GM18873 (cell line): ENCODE measurements around the gene PCDH9.
"Not testable (repeated sequence)": the region's sequence is repeated elsewhere in the genome, so short reads cannot be mapped to it uniquely, and the experiment has no call there.

Source experiments
- ATAC-seq: cut with Tn5 transposase; IDR thresholded peaks from one replicate; pipeline ENCODE4 v1.9.1; 2021; ENCODE audit warnings: mild to moderate bottlenecking, moderate library complexity, moderate number of reproducible peaks; ENCODE audit not compliant: unreplicated experiment, low FRiP score

PCDH9 gene

DNA sequence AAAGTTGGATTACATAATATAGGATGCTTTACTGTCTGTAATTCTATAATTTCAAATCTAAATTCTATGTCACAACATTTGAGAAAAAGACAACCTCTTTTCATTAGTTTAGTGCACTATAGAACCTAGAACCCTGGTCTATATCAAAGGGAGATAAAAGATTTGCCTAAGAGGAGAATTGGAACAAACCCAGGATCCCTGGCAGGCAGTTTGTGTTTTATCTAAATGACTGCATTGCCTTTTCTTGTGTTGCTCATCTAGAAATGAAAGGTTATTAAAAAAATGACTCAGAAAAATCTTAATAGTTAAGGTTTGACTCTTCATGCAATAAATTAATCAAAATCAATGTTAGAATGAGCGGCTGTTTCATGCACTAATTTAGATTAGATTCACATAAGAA, 96.7 kb downstream of the PCDH9 start:
- ATAC-seq, result no peak

DNA sequence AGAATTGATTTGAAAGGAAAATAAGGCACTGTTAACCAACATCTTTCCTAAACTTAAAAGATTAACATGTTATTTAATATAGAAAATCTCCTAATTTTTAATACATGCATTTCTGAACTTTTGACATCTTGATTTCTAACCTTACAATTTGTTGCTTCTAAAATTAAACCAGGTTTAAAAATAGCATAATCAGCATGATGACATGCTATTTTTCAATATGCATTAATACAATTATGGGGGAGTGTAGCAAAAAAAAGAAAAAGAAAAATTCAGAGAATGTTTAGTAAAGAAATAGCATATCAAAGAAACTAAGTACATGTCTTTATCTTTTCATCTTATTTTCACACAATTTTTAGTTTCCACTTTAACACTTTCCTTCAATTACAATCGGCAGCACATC, 98.7 kb downstream of the PCDH9 start:
- no peak for ATAC-seq

DNA sequence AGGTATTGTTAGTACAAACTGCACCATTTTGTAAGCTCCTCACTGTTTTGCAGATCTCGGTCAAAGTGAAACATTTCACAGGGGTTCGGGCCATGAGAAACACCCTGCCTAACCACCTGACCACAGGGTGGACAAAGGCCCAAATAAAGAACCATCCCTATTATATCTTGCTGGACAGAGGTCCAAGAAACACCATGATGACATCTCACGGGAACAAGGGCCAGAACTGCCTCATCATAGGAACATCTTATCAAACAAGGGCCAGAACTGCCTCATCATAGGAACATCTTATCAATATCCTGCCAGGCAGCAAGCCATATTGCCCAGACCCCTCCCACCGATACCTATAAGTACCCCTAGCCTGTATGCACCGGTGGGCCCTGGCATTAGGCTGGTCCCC, 99.7 kb downstream of the PCDH9 start:
- no peak for ATAC-seq

DNA sequence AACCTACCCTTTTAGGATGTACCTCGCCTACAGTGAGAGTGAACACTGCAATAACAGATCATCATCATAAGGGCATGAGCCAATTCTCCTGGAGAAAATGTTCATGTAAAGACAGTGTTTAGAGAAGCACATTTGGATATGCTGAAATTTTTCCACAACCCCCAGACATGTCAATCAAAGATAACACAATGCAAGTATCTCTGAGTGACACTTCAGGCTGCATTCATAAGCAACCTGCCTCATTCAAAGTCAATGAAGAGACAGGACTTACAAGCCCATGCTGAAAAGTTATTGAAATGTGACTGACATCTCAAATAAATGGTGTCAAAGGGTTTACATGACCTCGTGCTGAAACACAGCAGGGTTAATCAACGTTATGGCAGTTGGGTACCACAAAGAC, 102.0 kb downstream of the PCDH9 start:
- ATAC-seq, result no peak

DNA sequence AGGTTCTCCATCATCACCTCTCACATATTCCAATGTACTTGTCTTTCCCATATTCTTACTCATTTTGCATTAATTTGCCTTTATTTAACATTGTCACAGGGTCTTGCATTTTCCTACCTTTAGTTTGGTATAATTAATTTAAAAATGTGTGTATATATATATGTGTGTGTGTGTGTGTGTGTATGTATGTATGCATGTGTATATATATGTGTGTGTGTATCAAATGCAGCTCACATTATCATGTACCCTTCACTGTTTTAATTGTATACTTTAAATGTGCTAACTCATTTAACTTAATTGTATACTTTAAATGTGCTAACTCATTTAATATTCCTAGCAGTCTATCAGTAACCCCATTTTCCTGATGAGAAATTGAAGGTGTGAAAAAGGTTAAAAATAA, 104.5 kb downstream of the PCDH9 start:
- no peak for ATAC-seq

DNA sequence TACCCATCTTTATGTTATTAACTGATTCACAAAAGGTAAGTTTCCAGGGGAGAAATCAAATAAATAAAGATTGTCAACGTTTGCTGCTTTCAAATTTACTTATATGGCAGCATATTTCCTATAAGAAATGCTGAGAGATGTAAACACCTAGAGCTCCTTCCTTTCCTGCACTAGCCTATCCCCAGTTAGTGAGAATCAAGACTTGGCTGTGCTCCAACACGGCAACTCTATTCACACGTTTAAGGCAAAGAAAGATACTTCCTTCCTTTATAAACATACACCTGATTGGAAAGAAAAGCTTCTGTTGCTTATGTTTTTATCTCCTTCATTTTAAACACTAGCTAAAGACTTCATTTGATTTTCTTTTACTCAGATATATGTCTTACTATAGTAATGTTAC, 107.0 kb downstream of the PCDH9 start:
- ATAC-seq, result no peak

DNA sequence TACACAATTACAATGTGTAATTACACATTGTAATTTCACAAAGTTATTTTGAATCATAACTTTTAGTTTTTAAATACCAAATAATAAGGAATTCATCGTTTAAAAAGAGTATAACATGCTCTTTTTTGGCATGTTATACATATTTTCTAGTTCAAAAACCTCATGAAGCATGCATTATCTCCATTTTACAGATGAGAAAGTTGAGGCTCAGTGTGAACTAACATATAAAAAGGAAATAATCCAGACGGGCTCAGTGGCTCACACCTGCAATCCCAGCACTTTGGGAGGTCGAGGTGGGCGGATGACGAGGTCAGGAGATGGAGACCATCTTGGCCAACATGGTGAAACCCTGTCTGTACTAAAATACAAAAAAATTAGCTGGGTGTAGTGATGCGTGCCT, 107.9 kb downstream of the PCDH9 start:
- no peak for ATAC-seq

DNA sequence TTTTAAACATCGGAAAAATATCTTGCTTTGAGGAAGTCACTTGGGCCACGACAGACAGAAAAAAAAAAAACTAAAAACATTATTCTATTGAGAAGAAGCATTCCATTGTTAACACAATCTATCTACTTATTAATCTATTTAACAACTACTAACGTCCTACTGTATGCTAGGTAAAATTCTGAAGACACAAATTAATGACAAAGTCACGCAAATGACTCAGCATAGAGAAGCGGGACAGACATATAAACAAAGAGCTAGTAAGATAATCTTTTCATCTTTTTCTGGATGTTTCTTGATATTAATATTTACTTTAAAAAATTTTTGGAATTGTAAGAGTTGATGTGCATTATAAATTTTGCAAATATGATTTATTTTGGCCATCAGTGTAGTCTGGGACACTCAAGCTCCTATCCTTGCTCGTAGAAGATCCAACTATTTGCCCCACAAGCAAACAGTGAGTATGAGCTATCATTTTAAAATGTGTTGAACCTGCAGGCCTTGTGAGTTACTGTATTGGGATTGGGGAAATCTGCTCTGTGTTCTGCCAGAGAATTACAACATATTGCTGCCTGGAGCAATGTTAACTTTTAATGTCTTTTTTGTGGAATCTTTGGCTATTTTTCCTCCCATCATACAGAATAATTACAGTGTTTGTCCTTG, 109.1 kb downstream of the PCDH9 start:
- ATAC-seq, result no peak

DNA sequence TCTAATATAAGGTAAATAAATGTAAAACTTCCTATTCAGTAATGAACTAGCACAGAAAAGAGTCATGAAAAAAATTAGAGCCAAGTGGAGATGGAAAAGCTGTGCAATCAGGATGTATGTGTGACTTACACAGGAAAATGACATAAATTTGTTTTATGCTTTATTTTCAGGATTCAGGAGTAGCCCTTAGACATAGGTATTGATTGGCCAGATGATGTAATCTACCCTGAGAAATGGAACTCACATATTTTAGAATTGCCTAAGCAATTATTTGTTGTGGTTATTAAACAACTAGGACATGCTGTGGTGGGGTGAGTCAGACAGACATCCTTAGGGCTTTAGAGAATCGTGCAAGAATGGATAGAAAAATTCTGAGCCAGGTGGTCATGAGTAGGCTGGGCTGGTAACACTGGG, 110.6 kb downstream of the PCDH9 start:
- no peak for ATAC-seq

DNA sequence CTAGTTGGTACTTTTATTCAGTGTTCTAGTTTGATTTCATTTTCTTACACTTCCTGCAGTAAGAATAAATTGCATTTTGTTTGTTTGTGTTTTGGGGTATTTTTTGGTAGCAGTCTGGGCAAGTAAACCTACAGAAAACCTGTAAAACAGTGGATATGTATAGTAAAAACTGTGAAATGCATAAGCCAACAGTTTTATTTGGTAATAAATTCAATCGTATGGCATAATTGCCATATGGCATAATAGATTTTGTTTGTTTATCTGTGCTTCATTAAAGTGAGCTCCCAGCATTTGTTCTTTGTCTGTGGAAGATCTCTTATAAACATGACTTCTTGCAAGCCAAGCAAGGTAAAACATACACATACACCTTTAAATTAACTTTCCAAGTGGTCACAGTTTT, 111.9 kb downstream of the PCDH9 start:
- no peak for ATAC-seq

DNA sequence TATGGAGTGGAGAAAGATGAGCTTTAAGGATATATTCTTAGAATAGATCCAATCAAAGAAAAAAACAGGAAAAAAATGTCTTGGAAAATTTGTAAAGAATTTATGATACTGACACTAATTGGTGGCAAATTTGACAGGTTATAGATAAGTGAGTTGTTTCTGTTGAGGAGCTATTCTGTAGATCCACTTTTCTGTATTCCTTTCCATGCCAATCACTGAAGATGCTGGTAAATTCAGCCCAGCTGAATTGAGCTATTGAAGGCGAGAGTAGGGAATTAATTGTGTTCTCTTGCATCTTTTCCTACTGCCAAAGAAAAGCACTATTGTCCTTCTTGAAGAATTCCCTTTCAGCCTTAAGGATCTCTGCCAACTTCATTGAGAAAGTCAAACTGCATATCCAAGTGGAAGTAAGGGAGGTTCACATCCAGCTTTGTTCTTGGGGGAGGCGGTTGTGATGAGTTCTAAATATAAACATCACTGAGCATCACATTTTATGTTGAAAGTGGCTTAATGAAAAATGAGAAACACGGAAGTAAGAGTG, 113.1 kb downstream of the PCDH9 start:
- ATAC-seq, result no peak

DNA sequence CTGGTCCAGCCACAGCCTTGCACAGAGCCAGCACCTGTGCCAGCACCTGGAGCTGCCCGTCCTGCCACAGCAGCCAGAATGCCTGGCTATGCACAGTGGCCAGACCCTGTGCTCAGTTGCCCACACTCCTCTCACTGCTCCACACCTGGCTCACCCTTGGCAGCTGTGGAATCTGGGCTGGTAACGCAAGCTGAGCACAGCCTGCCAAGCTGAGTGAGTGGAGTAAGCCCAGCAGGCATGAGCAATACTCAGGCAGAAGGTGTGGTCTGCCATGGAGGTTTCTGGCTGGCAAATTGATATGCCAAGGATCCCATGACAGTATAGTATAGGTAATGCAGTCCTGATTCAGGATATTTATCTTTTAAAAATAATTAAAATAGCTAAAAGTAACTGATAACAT, 122.2 kb downstream of the PCDH9 start:
- ATAC-seq, result no peak

DNA sequence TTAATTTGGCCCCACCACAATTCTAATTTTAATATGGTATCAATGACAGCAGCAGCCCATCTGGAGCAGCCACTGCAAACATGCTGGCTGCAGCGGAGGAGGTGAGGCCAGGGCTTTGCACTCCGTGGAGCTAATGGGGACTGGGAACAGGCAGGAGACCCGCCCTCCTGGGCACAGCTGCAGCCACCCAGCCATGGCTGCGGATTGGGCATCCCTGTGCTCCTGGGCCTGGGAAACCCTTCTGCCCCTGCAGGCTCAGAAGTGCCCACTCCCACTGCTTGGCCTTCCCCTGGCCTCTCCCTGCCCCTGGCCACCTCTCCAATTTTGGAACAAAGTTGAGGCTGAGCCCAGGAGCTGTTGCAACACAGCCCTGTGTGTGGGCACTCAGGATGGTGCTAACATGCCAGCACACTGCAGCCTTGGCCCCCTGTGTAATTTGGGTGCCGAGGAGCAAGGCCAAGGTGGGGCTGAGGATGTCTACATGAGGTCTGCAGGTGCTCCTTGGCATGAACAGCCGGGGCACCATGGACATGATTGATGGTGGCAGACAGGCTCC, 123.6 kb downstream of the PCDH9 start:
- no peak for ATAC-seq

DNA sequence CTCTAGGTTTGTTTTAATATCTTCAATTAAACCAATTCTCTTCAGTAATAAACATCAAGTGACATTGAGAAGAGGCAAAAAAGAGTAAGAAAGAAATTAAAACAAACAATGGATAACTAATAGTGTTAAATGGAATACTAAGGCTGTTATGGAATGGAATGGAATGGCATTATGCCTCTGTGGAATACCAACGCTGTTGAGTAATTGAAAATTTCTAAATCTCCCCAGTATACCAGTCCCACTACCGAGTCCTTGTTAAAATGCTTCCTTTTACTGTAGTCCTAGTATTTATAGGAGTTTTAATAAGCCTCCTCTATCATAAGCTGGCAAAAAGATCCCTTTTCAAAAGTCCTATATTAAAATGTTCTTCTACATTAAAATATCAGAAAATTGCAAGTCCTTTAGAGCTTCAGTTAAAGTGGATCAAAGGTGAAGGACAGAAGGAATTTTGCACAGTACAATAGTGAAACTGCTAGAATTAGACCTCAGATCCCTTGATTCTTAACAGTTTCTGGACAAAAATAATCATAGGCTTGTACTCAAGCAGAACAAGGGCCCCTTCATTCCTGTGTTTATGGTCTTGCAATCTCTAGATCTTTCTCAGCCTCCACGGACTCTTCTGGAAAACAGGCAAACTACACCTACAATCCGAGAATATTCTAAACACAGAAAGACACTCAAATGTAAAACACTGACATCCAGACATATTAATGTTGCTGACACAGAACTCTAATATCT, 128.2 kb downstream of the PCDH9 start:
- no peak for ATAC-seq

DNA sequence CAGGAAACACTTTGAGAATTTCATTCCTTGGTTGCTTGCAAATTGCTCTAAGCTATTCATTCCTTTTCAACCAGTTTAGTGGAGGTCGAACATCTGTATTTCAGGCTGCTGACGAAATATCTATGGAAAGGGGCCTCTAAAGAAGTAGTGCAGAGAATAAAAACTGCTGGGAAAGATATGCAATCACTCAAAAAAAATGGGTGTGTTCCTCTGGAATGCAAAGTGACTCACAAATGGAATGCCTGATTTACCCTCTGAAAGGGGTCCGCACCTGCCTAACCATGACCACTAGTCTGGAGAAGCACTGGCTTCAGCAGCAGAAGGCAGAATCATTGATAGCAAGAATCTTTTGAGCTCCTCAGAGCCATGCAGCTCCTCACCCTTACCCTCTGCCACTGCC, 129.4 kb downstream of the PCDH9 start:
- ATAC-seq, result no peak

DNA sequence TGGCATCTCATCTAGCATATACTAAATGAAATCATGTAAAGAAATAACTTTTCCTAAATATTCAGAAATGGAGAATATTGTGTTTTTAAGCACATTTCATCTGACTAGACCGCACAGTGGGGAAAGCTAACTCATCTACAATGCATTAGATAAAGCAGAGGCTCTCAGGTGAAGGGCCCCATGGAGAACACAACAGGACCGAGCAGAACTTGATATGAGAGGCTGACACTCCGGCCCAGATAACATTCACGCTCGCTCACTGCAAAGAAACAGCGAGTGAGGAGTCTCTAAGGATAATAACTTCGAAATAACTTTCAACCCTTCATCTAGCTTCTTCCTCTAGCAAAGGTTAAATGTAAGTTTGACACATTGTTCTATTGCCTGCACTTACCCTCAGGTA, 130.6 kb downstream of the PCDH9 start:
- no peak for ATAC-seq

DNA sequence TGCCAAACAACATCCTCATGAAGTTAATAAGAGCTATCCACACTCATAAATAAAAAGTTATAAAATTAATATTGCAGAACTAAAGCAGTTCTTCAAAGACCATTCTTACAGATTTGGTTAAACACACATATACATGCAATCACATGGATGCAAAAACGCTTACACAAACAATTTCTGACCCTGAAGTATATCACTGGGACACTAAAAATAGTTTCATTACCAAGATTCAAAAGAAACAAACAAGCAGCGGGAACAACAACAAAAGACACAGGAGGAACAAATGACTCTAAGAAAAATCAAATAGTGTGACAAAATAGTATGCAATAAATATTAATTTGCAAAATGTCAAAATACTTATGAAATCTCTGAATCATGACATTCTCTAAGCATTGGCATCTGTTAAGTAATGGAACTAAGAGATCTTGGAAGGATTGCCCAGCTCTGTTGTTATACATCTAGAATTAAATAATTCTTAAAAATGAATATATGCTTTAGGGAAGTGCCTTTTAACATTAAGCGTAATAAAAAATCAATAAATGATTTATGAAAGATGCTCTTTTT, 132.2 kb downstream of the PCDH9 start:
- ATAC-seq, result no peak

DNA sequence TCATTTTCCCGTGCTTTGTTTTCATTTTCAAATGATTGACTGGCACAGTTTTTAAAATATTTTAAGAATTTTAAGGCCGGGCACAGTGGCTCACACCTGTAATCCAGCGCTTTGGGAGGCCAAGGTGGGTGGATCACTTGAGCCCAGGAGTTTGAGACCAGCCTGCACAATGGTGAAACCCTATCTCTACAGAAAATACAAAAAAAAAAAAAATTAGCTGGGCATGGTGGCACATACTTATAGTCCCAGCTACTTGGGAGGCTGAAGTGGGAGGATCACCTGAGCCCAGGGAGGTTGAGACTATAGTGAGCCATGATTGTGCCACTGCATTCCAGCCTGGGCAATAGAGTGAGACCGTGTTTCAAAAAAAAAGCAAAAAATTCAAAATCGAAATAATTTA, 133.2 kb downstream of the PCDH9 start:
- not testable (repeated sequence) for ATAC-seq

DNA sequence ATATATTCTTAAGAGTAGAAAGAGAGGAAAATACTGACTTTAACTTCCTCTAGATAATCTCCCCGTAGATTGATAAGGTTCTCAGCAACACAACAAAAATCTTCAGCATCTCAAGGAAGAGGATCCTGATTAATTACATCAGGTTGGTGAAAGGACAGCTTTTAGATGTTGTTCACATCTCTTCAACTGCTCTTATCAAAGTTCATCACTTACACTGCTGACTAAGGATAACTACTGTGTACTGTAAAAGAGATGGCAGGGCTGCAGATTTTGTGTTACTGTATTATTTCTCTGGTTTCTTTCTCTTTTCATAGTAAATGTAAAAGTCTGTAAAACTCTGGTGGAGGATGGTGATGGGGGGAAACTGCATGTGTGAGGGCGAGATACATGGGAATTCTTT, 133.7 kb downstream of the PCDH9 start:
- ATAC-seq, result no peak

DNA sequence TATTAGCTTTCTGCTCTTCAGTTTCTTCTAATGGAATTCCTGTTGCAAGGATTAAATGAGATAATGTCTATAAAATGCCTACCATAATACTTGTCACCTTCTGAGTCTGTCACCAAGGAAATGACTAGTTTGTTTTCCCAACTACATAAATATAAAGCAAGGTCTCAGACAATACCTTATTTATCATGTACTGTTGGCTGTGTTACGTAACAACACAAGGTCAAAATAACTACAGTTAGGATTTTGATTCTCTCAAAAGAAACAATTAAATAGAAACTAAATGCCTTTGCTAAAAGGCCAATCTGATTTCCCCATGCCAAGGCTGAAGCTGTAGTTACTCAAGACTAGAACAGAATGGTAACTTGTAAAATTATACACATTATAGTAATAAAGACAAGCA, 134.5 kb downstream of the PCDH9 start:
- no peak for ATAC-seq

DNA sequence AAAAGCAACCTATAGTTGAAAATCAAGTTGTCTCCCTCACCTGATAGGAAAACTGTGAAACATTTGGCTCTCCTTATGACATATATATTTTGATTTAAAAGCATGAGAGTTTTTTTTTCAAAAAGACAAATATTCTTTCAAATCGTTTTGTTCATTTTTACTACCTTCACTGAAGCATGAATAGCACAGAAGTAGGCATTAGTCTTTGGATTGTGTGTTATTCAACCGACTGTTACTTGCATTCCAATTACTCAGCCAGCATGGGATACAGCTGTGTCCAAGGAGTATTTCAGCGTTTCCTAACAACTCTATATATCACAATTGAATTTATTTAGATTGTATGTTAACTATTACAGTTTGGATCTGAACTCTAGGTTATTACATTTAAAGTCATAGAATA, 135.2 kb downstream of the PCDH9 start:
- no peak for ATAC-seq

DNA sequence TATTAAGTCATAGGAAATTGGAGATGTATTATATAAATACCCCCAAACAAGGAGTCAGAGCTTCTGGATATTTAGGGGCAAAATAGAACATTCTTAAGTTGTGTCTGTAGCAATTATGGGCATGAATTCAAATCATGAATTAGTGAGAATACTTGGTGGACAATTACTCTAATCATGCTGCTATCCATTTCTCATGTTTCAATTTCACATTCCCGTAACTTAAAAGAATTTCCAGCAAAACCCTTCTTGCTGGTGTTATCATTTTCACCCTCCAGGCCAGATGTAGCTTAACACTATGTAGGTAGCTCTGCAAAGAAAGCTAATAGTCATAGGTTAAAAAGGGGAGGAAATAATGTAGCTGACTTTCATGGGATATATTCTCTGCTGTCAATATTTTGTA, 136.1 kb downstream of the PCDH9 start:
- ATAC-seq, result no peak
